ENCODE measurements around the gene TRIM54. TPM values are rescaled to one million over a fixed set of nuclear protein-coding genes. Genes with fewer than 3 reads are reported as not detected.

The TRIM54 gene
- total and polyA plus RNA-seq, 3 experiments from 2014 or later, result 0.22 TPM; not detected in 1

DNA sequence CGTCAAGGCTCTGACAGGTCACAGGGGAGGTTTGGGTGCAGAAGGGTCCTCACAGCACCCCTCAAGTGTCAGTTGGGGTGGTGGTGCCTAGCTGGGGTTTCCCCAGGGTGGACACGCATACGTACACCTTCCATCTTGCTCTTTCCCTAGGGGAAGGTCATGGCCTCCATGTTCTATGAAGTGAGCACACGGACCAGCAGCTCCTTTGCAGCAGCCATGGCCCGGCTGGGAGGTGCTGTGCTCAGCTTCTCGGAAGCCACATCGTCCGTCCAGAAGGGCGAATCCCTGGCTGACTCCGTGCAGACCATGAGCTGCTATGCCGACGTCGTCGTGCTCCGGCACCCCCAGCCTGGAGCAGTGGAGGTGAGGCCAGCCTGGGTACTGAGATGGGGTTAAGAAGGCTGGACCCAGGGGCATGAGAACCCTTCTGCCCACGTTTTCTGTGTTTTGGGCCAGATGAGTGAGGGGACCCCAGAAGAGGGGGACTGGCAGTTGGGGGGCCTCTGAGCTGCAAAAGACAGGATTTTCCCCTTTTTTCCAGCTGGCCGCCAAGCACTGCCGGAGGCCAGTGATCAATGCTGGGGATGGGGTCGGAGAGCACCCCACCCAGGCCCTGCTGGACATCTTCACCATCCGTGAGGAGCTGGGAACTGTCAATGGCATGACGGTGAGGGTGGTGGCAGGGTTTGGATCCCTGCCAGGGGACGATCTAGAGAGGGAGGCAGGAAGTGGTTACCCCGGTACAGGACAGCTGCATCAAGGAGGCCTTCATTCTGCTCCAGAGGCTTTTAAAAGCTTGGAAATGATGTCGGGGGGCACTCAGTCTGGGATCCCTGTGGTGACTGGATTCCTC is 40.2 kb upstream of the TRIM54 start:
- DNase-seq, result no peak
- Histone ChIP-seq H3K27me3 (ENCODE audit: insufficient read depth, low read length, poor library complexity, severe bottlenecking) (no peaks in the 10 kb centered on the region), H3K9me3 (ENCODE audit: low read length) (no peaks in the 10 kb centered on the region), H3K27ac (ENCODE audit: low read depth, low read length) (no peak overlapping the region), H3K4me3 (ENCODE audit: low read length) (no peak overlapping the region), H3K36me3 (ENCODE audit: insufficient read depth, low read length) (peaks cover 52% of the 10 kb centered on the region), H3K4me1 (ENCODE audit: insufficient read depth, low read length) (no peaks in the 10 kb centered on the region)
- Mint-ChIP-seq H3K4me3 (no peak overlapping the region), H3K9me3 (no peaks in the 10 kb centered on the region), H3K4me1 (peaks cover 0 to 10% (median 3%) of the 10 kb centered on the region in 3 donors), H3K36me3 (peaks cover 0 to 73% (median 8%) of the 10 kb centered on the region in 3 donors), H3K27ac (peak overlapping the region in 5 of 8 donors; percentile 29 to 60 (median 50)), H3K27me3 (no peaks in the 10 kb centered on the region)
- ChIA-PET POLR2A (no interaction called here), CTCF (interaction anchor here (0.7 to 1.9 kb wide), 5 partner anchors 8 to 280 kb away, joined by 3 to 5 read pairs (median 4); no protein-coding TSS in a partner anchor)

DNA sequence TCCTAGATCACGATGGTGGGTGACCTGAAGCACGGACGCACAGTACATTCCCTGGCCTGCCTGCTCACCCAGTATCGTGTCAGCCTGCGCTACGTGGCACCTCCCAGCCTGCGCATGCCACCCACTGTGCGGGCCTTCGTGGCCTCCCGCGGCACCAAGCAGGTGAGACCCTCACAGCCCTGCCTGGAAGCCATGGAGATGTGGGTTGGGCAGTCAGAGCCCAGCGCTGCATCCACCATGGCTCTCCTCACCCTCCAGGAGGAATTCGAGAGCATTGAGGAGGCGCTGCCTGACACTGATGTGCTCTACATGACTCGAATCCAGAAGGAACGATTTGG is 39.6 kb upstream of the TRIM54 start:
- Histone ChIP-seq H3K4me3 (ENCODE audit: low read length) (no peak overlapping the region), H3K27me3 (ENCODE audit: insufficient read depth, low read length, poor library complexity, severe bottlenecking) (no peaks in the 10 kb centered on the region), H3K9me3 (ENCODE audit: low read length) (no peaks in the 10 kb centered on the region), H3K36me3 (ENCODE audit: insufficient read depth, low read length) (peaks cover 49% of the 10 kb centered on the region), H3K27ac (ENCODE audit: low read depth, low read length) (no peak overlapping the region), H3K4me1 (ENCODE audit: insufficient read depth, low read length) (no peaks in the 10 kb centered on the region)
- H3K9me3 Mint-ChIP-seq, result no peaks in the 10 kb centered on the region
- peaks cover 0 to 68% (median 5%) of the 10 kb centered on the region in 3 donors for H3K36me3 Mint-ChIP-seq
- POLR2A ChIA-PET, result no interaction called here
- H3K4me1 Mint-ChIP-seq, result peaks cover 0 to 10% (median 3%) of the 10 kb centered on the region in 3 donors
- DNase-seq, result no peak
- peak overlapping the region in 3 of 8 donors; percentile 47 to 71 (median 61) for H3K27ac Mint-ChIP-seq
- H3K4me3 Mint-ChIP-seq, result no peak overlapping the region
- no peaks in the 10 kb centered on the region for H3K27me3 Mint-ChIP-seq
- CTCF ChIA-PET, result interaction anchor here (1.0 to 1.9 kb wide), 4 partner anchors 22 to 281 kb away, joined by 3 to 5 read pairs (median 4); no protein-coding TSS in a partner anchor

DNA sequence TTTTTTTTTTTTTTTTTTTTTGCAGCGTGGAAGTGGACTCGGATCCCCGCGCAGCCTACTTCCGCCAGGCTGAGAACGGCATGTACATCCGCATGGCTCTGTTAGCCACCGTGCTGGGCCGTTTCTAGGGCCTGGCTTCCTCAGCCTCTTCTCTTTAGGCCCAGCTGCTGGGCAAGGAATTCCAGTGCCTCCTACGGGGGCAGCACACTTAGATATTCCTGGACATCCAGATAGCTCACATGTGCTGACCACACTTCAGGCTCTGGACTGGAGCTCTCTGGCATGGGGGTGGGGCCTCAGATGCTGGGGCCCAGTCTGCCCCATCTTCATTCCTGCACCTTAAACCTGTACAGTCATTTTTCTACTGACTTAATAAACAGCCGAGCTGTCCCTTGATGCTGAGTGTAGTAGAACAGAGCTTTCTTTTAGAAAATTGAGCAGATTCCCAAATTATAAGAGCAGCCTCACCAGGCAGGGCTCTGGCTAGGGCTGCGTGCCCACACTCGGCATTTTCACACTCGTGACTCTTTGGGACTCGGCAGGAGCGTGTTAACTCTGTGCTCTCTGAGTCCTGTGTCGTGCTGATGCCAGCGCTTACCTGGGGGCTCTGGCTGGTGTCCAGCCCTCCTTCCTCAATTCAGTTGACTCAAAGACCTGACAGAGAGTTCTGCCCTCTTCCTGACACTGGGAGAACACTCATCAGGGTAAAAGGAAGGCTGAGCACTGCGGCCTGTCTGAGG is 38.7 kb upstream of the TRIM54 start:
- H3K9me3 ChIP-seq (ENCODE audit: low read length), result no peaks in the 10 kb centered on the region
- Mint-ChIP-seq H3K27ac (peak overlapping the region in 2 of 8 donors; percentile 36 to 37), H3K4me1 (peaks cover 0 to 10% (median 3%) of the 10 kb centered on the region in 3 donors), H3K36me3 (peaks cover 0 to 58% (median 4%) of the 10 kb centered on the region in 3 donors), H3K4me3 (no peak overlapping the region), H3K27me3 (no peaks in the 10 kb centered on the region), H3K9me3 (no peaks in the 10 kb centered on the region)
- no peaks in the 10 kb centered on the region for H3K27me3 ChIP-seq (ENCODE audit: insufficient read depth, low read length, poor library complexity, severe bottlenecking)
- peaks cover 40% of the 10 kb centered on the region for H3K36me3 ChIP-seq (ENCODE audit: insufficient read depth, low read length)
- CTCF ChIA-PET, result interaction anchor here (1.9 kb wide), 1 partner anchor 21 kb away, joined by 5 read pairs; no protein-coding TSS in a partner anchor
- H3K27ac ChIP-seq (ENCODE audit: low read depth, low read length), result no peak overlapping the region
- H3K4me1 ChIP-seq (ENCODE audit: insufficient read depth, low read length), result no peaks in the 10 kb centered on the region
- no peak overlapping the region for H3K4me3 ChIP-seq (ENCODE audit: low read length)
- DNase-seq, result no peak
- POLR2A ChIA-PET, result no interaction called here

DNA sequence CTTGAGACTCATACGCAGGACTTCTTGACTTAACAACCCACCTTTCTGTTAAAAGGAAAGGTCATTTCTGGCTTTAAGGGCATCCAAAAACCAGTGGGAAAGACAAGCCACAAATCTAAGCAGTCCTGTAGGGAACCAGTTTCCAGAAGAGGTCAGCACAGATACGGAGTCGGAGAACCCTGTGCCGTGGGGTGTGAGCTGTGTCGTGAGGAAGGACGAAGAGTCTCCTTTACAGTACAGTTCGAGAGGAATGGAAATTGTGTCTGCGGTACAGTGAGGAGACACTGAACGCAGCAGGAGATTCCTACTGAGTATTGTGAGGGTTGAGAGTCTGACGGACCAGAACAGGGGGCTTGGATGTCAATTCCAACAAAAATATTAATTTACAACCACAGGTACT is 37.1 kb upstream of the TRIM54 start:
- H3K4me1 Mint-ChIP-seq, result peaks cover 0 to 10% (median 3%) of the 10 kb centered on the region in 3 donors
- POLR2A ChIA-PET, result no interaction called here

DNA sequence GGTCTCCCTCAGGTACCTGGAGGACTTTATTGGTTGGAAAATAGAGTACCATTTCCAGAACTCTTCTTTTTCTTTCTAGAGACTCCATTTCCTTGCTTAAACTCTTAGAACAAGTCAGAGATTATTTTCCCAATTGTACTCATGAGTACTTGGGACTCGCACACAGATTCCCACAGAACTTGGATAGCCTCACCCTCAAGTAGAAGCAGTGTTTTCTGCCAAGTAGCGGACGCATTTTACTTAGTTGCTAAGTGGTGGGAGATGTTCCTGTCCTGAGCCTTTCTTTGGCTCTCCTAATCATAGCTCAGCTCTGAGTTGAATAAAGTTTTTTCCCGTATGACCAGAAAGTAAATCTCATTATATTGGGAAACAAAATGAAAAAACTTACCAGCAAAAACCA is 36.6 kb upstream of the TRIM54 start:
- H3K27ac Mint-ChIP-seq, result peak overlapping the region in 1 of 8 donors; percentile 90
- no peak overlapping the region for H3K4me3 Mint-ChIP-seq
- no peaks in the 10 kb centered on the region for H3K27me3 ChIP-seq (ENCODE audit: insufficient read depth, low read length, poor library complexity, severe bottlenecking)
- no peak overlapping the region for H3K4me3 ChIP-seq (ENCODE audit: low read length)
- DNase-seq, result no peak
- POLR2A ChIA-PET, result no interaction called here
- peaks cover 24% of the 10 kb centered on the region for H3K36me3 ChIP-seq (ENCODE audit: insufficient read depth, low read length)
- H3K27me3 Mint-ChIP-seq, result no peaks in the 10 kb centered on the region
- CTCF ChIA-PET, result interaction anchor here (1.9 kb wide), 1 partner anchor 35 kb away, joined by 6 read pairs; no protein-coding TSS in a partner anchor
- peaks cover 0 to 10% (median 3%) of the 10 kb centered on the region in 3 donors for H3K4me1 Mint-ChIP-seq
- H3K9me3 ChIP-seq (ENCODE audit: low read length), result no peaks in the 10 kb centered on the region
- H3K9me3 Mint-ChIP-seq, result no peaks in the 10 kb centered on the region
- no peak overlapping the region for H3K27ac ChIP-seq (ENCODE audit: low read depth, low read length)
- H3K36me3 Mint-ChIP-seq, result peaks cover 0 to 39% (median 2%) of the 10 kb centered on the region in 3 donors
- no peaks in the 10 kb centered on the region for H3K4me1 ChIP-seq (ENCODE audit: insufficient read depth, low read length)

More for the DNA sequence above, 37.1 kb upstream of the TRIM54 start:
- DNase-seq, result no peak
- H3K27me3 ChIP-seq (ENCODE audit: insufficient read depth, low read length, poor library complexity, severe bottlenecking), result no peaks in the 10 kb centered on the region
- no peak overlapping the region for H3K27ac ChIP-seq (ENCODE audit: low read depth, low read length)
- no peaks in the 10 kb centered on the region for H3K9me3 ChIP-seq (ENCODE audit: low read length)
- H3K4me3 Mint-ChIP-seq, result no peak overlapping the region
- H3K9me3 Mint-ChIP-seq, result no peaks in the 10 kb centered on the region
- H3K27ac Mint-ChIP-seq, result peak overlapping the region in 1 of 8 donors; percentile 90
- CTCF ChIA-PET, result interaction anchor here (1.9 kb wide), 1 partner anchor 35 kb away, joined by 6 read pairs; no protein-coding TSS in a partner anchor
- H3K36me3 ChIP-seq (ENCODE audit: insufficient read depth, low read length), result peaks cover 29% of the 10 kb centered on the region
- no peaks in the 10 kb centered on the region for H3K4me1 ChIP-seq (ENCODE audit: insufficient read depth, low read length)
- H3K27me3 Mint-ChIP-seq, result no peaks in the 10 kb centered on the region
- no peak overlapping the region for H3K4me3 ChIP-seq (ENCODE audit: low read length)
- peaks cover 0 to 44% (median 2%) of the 10 kb centered on the region in 3 donors for H3K36me3 Mint-ChIP-seq

DNA sequence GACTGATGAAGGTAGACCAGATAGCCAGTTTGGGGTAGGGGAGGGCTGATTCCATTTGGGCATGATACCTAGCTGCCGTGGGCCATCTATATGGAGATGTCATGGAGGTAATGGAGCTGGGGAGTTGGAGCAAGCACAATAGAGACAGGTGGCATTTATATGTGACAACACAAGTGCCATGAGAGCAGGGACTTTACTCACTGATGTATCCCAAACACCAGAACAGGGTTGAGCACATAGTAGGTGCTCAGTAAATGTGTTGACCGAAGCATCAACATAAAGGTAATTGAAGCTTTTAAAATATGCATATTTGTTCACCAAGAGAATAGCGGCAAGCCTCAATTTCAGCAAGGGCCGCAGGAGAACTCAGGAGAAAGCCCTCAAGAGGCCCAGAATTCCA is 34.3 kb upstream of the TRIM54 start:
- H3K36me3 ChIP-seq (ENCODE audit: insufficient read depth, low read length), result peaks cover 12% of the 10 kb centered on the region
- H3K27me3 Mint-ChIP-seq, result peaks cover 5 to 13% of the 10 kb centered on the region in 2 donors
- H3K9me3 Mint-ChIP-seq, result no peaks in the 10 kb centered on the region
- peak overlapping the region in 2 of 8 donors; percentile 46 to 86 for H3K27ac Mint-ChIP-seq
- ChIA-PET CTCF (interaction anchor here (0.9 to 1.2 kb wide), 2 partner anchors 55 to 286 kb away, joined by 3 read pairs; no protein-coding TSS in a partner anchor), POLR2A (no interaction called here)
- H3K4me1 Mint-ChIP-seq, result no peaks in the 10 kb centered on the region
- H3K4me3 ChIP-seq (ENCODE audit: low read length), result no peak overlapping the region
- H3K4me3 Mint-ChIP-seq, result no peak overlapping the region
- H3K27ac ChIP-seq (ENCODE audit: low read depth, low read length), result no peak overlapping the region
- H3K4me1 ChIP-seq (ENCODE audit: insufficient read depth, low read length), result no peaks in the 10 kb centered on the region
- H3K36me3 Mint-ChIP-seq, result peaks cover 0 to 16% (median 0%) of the 10 kb centered on the region in 3 donors
- no peaks in the 10 kb centered on the region for H3K9me3 ChIP-seq (ENCODE audit: low read length)
- DNase-seq, result no peak
- H3K27me3 ChIP-seq (ENCODE audit: insufficient read depth, low read length, poor library complexity, severe bottlenecking), result peaks cover 7% of the 10 kb centered on the region

DNA sequence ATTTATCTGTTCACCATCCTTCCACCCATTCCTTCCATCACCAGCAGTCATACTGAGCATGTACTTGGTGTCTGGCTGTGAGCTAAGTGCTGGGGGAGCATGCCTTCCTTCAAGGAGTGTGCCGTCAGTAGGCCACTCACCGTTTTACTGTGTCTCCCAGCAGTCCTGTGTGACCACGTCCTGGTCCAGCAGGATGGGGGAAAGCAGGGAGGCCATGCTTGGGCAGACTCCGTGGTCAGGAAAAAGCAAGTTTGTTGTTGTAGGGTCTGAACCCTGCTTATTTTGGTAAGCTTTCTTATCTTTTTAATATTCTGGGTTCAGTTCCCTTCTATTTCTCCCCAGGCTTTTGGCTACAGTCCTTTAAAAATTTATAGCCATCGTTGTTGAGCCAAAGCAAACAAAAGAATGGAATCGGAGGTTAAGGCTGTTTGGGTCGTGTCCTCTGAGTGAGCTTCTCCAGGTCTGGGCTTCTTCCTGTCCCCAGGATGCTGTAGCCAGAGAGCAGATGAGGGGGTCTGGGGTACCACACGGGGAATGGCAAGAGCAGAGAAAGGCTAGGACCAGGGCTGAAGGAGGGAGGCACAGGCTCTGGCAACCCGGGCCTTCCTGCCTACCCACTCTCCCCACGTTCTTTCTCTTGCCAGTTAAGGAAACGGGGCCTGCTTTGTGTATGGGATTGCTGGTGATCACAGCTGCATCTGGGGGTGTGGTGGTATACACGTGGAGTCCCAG is 32.9 kb upstream of the TRIM54 start:
- Mint-ChIP-seq H3K36me3 (peaks cover 0 to 2% (median 0%) of the 10 kb centered on the region in 3 donors), H3K4me3 (no peak overlapping the region), H3K4me1 (no peaks in the 10 kb centered on the region), H3K27ac (no peak overlapping the region), H3K9me3 (no peaks in the 10 kb centered on the region), H3K27me3 (peaks cover 5 to 16% of the 10 kb centered on the region in 2 donors)
- ChIA-PET POLR2A (interaction anchor here (1.0 kb wide), 1 partner anchor 16 kb away, joined by 3 read pairs; no protein-coding TSS in a partner anchor), CTCF (interaction anchor here (0.7 to 1.6 kb wide), 6 partner anchors 8 to 288 kb away, joined by 3 to 9 read pairs (median 3); no protein-coding TSS in a partner anchor)
- no peaks in the 10 kb centered on the region for H3K36me3 ChIP-seq (ENCODE audit: insufficient read depth, low read length)
- H3K9me3 ChIP-seq (ENCODE audit: low read length), result no peaks in the 10 kb centered on the region
- no peak for DNase-seq
- H3K27me3 ChIP-seq (ENCODE audit: insufficient read depth, low read length, poor library complexity, severe bottlenecking), result peaks cover 7% of the 10 kb centered on the region
- H3K27ac ChIP-seq (ENCODE audit: low read depth, low read length), result no peak overlapping the region
- no peak overlapping the region for H3K4me3 ChIP-seq (ENCODE audit: low read length)
- no peaks in the 10 kb centered on the region for H3K4me1 ChIP-seq (ENCODE audit: insufficient read depth, low read length)

All from CD8-positive, alpha-beta memory T cell (primary cell).